GM21526 (cell line): ENCODE results near the gene SNAI3.
A peak's percentile ranks its signal among the peaks of the same experiment; 100 is the strongest.

ENCODE experiments used
- ATAC-seq: cut with Tn5 transposase; IDR thresholded peaks from one replicate; pipeline ENCODE4 v1.9.1; 2021; ENCODE audit warnings: moderate library complexity; ENCODE audit not compliant: unreplicated experiment, low FRiP score

The SNAI3 gene

GRCh38 chr16:88706229-88706964 is 20.1 kb upstream of the SNAI3 start, which contains the start of the genes CTU2 and RNF166:
Gene CTU2, plus strand, starts transcription at chr16:88706503. Its CDS starts 28 bp downstream, at chr16:88706531.
Gene RNF166, minus strand, starts transcription at chr16:88706408. Its CDS starts 83 bp downstream, at chr16:88706325.
- peak; percentile 55 for ATAC-seq

- ATAC-seq: peak; percentile 9
Measured at GRCh38 chr16:88705801-88706228, 19.5 kb upstream of the SNAI3 start.

GRCh38 chr16:88705076-88705684 is 18.9 kb upstream of the SNAI3 start:
- ATAC-seq: no peak

GRCh38 chr16:88703486-88704309 is 17.4 kb upstream of the SNAI3 start:
- ATAC-seq: no peak

- no peak for ATAC-seq
Measured at GRCh38 chr16:88702371-88703210, 16.3 kb upstream of the SNAI3 start.

- no peak for ATAC-seq
Measured at GRCh38 chr16:88701581-88702370, 15.5 kb upstream of the SNAI3 start.

GRCh38 chr16:88700636-88701482 is 14.6 kb upstream of the SNAI3 start:
- ATAC-seq: peak; percentile 46

GRCh38 chr16:88700322-88700635 is 14.0 kb upstream of the SNAI3 start:
- no peak for ATAC-seq

GRCh38 chr16:88699180-88699579 is 12.9 kb upstream of the SNAI3 start:
- no peak for ATAC-seq

GRCh38 chr16:88698646-88699045 is 12.3 kb upstream of the SNAI3 start:
- ATAC-seq: no peak

GRCh38 chr16:88697831-88698615 is 11.7 kb upstream of the SNAI3 start:
- ATAC-seq: no peak

GRCh38 chr16:88697116-88697830 is 11.0 kb upstream of the SNAI3 start:
- no peak for ATAC-seq

GRCh38 chr16:88696441-88696840 is 10.1 kb upstream of the SNAI3 start:
- ATAC-seq: no peak

GRCh38 chr16:88695753-88696152 is 9.4 kb upstream of the SNAI3 start:
- ATAC-seq: no peak

GRCh38 chr16:88695218-88695617 is 8.9 kb upstream of the SNAI3 start:
- ATAC-seq: no peak

- ATAC-seq: no peak
Measured at GRCh38 chr16:88694221-88695087, 8.1 kb upstream of the SNAI3 start.
